ENCODE measurements around the gene RIPK4. TPM values are rescaled to one million over a fixed set of nuclear protein-coding genes. Genes with fewer than 3 reads are reported as not detected.

RIPK4 gene
- total and polyA plus RNA-seq, 2 of the 13 experiments (the other 11 are each of a cell fraction or from before 2014, with no cell fraction given) = 3.1 to 4.9 TPM

DNA sequence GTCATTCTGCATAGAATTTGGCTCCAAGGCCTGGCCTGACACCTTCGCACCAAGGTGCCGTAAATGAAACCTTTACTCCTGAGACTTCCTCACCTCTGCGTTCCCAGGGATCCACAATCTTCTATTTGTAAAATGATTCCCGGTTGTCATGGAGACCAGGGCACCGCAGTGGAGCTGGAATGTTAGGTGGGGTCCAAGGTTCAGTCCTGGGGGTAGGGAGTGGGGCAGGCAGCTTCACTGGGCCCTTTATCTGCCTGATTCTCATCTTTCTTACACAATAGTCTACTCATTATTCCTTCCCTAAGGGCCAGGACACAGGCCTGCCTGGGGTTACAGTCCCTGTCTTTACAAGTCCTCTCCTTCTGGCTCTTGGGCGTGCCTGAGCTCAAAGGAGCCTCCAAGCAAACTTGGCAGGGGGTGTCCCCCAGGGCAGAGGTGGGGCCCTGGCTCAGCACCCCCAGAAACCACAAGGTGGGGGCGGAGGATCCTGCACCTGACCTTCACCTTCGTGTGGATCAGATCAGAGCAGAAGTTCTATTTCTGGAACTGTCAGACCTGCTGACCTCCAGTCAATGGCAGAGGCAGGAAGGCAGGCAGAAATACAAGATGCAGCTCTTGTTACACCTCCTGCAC lies 51.1 kb downstream of the RIPK4 start (continued):
- TF ChIP-seq, protein P1, sequence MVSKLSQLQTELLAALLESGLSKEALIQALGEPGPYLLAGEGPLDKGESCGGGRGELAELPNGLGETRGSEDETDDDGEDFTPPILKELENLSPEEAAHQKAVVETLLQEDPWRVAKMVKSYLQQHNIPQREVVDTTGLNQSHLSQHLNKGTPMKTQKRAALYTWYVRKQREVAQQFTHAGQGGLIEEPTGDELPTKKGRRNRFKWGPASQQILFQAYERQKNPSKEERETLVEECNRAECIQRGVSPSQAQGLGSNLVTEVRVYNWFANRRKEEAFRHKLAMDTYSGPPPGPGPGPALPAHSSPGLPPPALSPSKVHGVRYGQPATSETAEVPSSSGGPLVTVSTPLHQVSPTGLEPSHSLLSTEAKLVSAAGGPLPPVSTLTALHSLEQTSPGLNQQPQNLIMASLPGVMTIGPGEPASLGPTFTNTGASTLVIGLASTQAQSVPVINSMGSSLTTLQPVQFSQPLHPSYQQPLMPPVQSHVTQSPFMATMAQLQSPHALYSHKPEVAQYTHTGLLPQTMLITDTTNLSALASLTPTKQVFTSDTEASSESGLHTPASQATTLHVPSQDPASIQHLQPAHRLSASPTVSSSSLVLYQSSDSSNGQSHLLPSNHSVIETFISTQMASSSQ (IDR thresholded peaks at IDR 0.05; ENCODE audit: low read depth) = peak; percentile 52
- TF ChIP-seq, protein P1 (CRISPR knock-in tag; IDR thresholded peaks at IDR 0.05; ENCODE audit: borderline replicate concordance) = no peak; the same call in 1 of the 2 replicates
- TF ChIP-seq HNF4G (IDR thresholded peaks at IDR 0.05; ENCODE audit: borderline replicate concordance, low read depth, low read length) (peak; percentile 92), HNF4G (CRISPR knock-in tag; IDR thresholded peaks at IDR 0.05; ENCODE audit: borderline replicate concordance, low read depth) (peak; percentile 75; the same call in 1 of the 2 replicates), GMEB2 (CRISPR knock-in tag; IDR thresholded peaks at IDR 0.05; ENCODE audit: low read depth) (no peak), PITX1 (CRISPR knock-in tag; IDR thresholded peaks at IDR 0.05) (peak; percentile 54; the same call in 1 of the 2 replicates), ZNF350 (CRISPR knock-in tag; IDR thresholded peaks at IDR 0.05; ENCODE audit: borderline replicate concordance, low read depth) (peak; percentile 82), RFX3 (CRISPR knock-in tag; IDR thresholded peaks at IDR 0.05) (peak; percentile 96), KDM1A (CRISPR knock-in tag; IDR thresholded peaks at IDR 0.05) (no peak), PATZ1 (CRISPR knock-in tag; IDR thresholded peaks at IDR 0.05) (peak; percentile 89), RCOR2 (CRISPR knock-in tag; IDR thresholded peaks at IDR 0.05) (peak; percentile 23; the same call in 1 of the 2 replicates), ZMYM4 (CRISPR knock-in tag; IDR thresholded peaks at IDR 0.05) (peak; percentile 65; the same call in 1 of the 2 replicates), HOXA3 (CRISPR knock-in tag; IDR thresholded peaks at IDR 0.05) (peak; percentile 69; the same call in 1 of the 2 replicates), ZNF292 (CRISPR knock-in tag; IDR thresholded peaks at IDR 0.05; ENCODE audit: borderline replicate concordance, low read depth) (peak; percentile 51), ZFY (CRISPR knock-in tag; IDR thresholded peaks at IDR 0.05) (peak; percentile 64), ZNF317 (CRISPR knock-in tag; IDR thresholded peaks at IDR 0.05) (0 out of 2 replicates have a peak, but pooled peaks have one; percentile 22), TAF1 (CRISPR knock-in tag; IDR thresholded peaks at IDR 0.05) (peak; percentile 33; the same call in 1 of the 2 replicates), NR2F1 (CRISPR knock-in tag; IDR thresholded peaks at IDR 0.05) (peak; percentile 6 to 70; a peak in 1 of 4 replicates), SRY (CRISPR knock-in tag; IDR thresholded peaks at IDR 0.05) (no peak), SP5 (CRISPR knock-in tag; IDR thresholded peaks at IDR 0.05; ENCODE audit: borderline replicate concordance, low read depth) (peak; percentile 11; the same call in 1 of the 2 replicates)
- TF ChIP-seq, protein P2, sequence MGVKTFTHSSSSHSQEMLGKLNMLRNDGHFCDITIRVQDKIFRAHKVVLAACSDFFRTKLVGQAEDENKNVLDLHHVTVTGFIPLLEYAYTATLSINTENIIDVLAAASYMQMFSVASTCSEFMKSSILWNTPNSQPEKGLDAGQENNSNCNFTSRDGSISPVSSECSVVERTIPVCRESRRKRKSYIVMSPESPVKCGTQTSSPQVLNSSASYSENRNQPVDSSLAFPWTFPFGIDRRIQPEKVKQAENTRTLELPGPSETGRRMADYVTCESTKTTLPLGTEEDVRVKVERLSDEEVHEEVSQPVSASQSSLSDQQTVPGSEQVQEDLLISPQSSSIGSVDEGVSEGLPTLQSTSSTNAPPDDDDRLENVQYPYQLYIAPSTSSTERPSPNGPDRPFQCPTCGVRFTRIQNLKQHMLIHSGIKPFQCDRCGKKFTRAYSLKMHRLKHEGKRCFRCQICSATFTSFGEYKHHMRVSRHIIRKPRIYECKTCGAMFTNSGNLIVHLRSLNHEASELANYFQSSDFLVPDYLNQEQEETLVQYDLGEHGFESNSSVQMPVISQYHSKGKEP (CRISPR knock-in tag; IDR thresholded peaks at IDR 0.05) = no peak
